Activated T-cell treated with anti-CD3 and anti-CD28 coated beads for 24 hours (primary cell): ENCODE measurements around the gene AQP12A.
"Not testable (repeated sequence)": the region's sequence is repeated elsewhere in the genome, so short reads cannot be mapped to it uniquely, and the experiment has no call there.

Source experiments
- DNase-seq: peaks from one replicate; pipeline ENCODE4 v3.0.0-alpha.2; 2020; ENCODE audit warnings: low read depth

AQP12A gene

GRCh38 chr2:240662681-240663080 is 29.0 kb upstream of the AQP12A start:
- no peak for DNase-seq

GRCh38 chr2:240663546-240664190 is 28.0 kb upstream of the AQP12A start:
- no peak for DNase-seq

GRCh38 chr2:240664622-240665021 is 27.0 kb upstream of the AQP12A start:
- DNase-seq: no peak

GRCh38 chr2:240670402-240670801 is 21.3 kb upstream of the AQP12A start:
- DNase-seq: no peak

- DNase-seq: no peak
Measured at GRCh38 chr2:240670950-240671349, 20.7 kb upstream of the AQP12A start.

- no peak for DNase-seq
Measured at GRCh38 chr2:240672076-240672700, 19.5 kb upstream of the AQP12A start.

- DNase-seq: no peak
Measured at GRCh38 chr2:240672701-240673190, 18.9 kb upstream of the AQP12A start.

GRCh38 chr2:240674461-240675184 is 17.0 kb upstream of the AQP12A start:
- DNase-seq: not testable (repeated sequence)

- not testable (repeated sequence) for DNase-seq
Measured at GRCh38 chr2:240675345-240675744, 16.3 kb upstream of the AQP12A start.

GRCh38 chr2:240678043-240678442 is 13.6 kb upstream of the AQP12A start:
- DNase-seq: not testable (repeated sequence)

- DNase-seq: not testable (repeated sequence)
Measured at GRCh38 chr2:240678909-240679308, 12.8 kb upstream of the AQP12A start.

- not testable (repeated sequence) for DNase-seq
Measured at GRCh38 chr2:240680185-240680584, 11.5 kb upstream of the AQP12A start.

- DNase-seq: not testable (repeated sequence)
Measured at GRCh38 chr2:240682431-240683224, 9.0 kb upstream of the AQP12A start, which contains the start of gene AQP12B. TSS of gene AQP12B (minus strand) at chr2:240682885. CDS start at chr2:240682837, 48 bp downstream.

- DNase-seq: not testable (repeated sequence)
Measured at GRCh38 chr2:240683329-240683979, 8.2 kb upstream of the AQP12A start.

- not testable (repeated sequence) for DNase-seq
Measured at GRCh38 chr2:240683980-240684728, 7.5 kb upstream of the AQP12A start.

- DNase-seq: no peak
Measured at GRCh38 chr2:240685771-240686371, 5.8 kb upstream of the AQP12A start.

- no peak for DNase-seq
Measured at GRCh38 chr2:240686460-240686859, 5.2 kb upstream of the AQP12A start.

- no peak for DNase-seq
Measured at GRCh38 chr2:240687045-240687740, 4.5 kb upstream of the AQP12A start.

- no peak for DNase-seq
Measured at GRCh38 chr2:240687741-240688552, 3.7 kb upstream of the AQP12A start.
